Retinal pigment epithelial cell (primary cell): ENCODE measurements around the gene TNFRSF11A.

Experiments
- DNase-seq: peaks from one replicate; pipeline ENCODE4 v3.0.0-alpha.2; 2010; ENCODE audit warnings: low read depth
- H3K4me3 ChIP-seq: 2 replicates; pipeline ENCODE4 v1.5.1; 2011; ENCODE audit warnings: mild to moderate bottlenecking, low read length, control low read depth, moderate library complexity
- CTCF ChIP-seq: conservative IDR thresholded peaks from 2 replicates; pipeline ENCODE4 v1.5.1; 2011; ENCODE audit warnings: low read depth, low read length, control low read depth, inconsistent platforms

TNFRSF11A gene

GRCh38 chr18:62412231-62412979, 87.3 kb downstream of the TNFRSF11A start:
- TF ChIP-seq CTCF = no peak
- H3K4me3 ChIP-seq = no peak overlapping the region
- no peak for DNase-seq

GRCh38 chr18:62413206-62413605, 88.1 kb downstream of the TNFRSF11A start:
- no peak overlapping the region for H3K4me3 ChIP-seq
- no peak for DNase-seq
- TF ChIP-seq CTCF = no peak

- H3K4me3 ChIP-seq = no peak overlapping the region
- no peak for DNase-seq
- TF ChIP-seq CTCF = no peak
These were observed 93.1 kb downstream of the TNFRSF11A start for GRCh38 chr18:62418258-62418657.

GRCh38 chr18:62420151-62420512, 95.0 kb downstream of the TNFRSF11A start:
- no peak for DNase-seq
- H3K4me3 ChIP-seq = no peak overlapping the region
- TF ChIP-seq CTCF = no peak

- TF ChIP-seq CTCF = no peak
- peak overlapping the region; percentile 16 for H3K4me3 ChIP-seq
- no peak for DNase-seq
These were observed 95.6 kb downstream of the TNFRSF11A start for GRCh38 chr18:62420513-62421209.

GRCh38 chr18:62425465-62426190, 100.5 kb downstream of the TNFRSF11A start:
- peak; percentile 82 for TF ChIP-seq CTCF
- peak; percentile 93 for DNase-seq
- H3K4me3 ChIP-seq = peak overlapping the region; percentile 31
